ENCODE measurements around the gene PLCB4. TPM values are rescaled to one million over a fixed set of nuclear protein-coding genes. Genes with fewer than 3 reads are reported as not detected.

PLCB4 gene
- total RNA-seq, 1 experiment from 2014 or later: 12.9 TPM

DNA sequence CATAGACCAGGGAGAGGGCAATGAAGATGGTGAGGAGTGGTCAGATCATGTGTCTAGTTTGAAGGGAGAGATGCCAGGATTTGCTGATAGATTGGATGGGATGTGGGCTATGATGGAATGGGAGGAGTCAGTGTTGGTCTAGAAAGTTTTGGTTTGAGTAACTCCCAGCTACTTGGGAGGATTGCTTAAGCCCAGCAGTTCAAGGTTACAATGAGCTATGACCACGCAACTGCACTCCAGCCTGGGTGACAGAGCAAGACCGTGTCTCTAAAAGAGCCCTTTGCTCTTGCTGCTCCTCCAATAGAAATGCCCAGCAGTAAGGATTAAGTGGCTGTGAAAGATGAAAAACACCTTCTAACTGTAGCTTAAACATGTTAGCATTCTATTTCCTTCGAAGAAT lies 427.3 kb downstream of the PLCB4 start:
- DNase-seq: no peak
- no peak overlapping the region for H3K4me3 Mint-ChIP-seq (ENCODE audit: low read depth, unreplicated experiment)
- BruUV-seq (replicated peaks): no TSS peak
- no peaks in the 10 kb centered on the region for H3K27me3 Mint-ChIP-seq (ENCODE audit: unreplicated experiment)
- no peaks in the 10 kb centered on the region for H3K36me3 Mint-ChIP-seq (ENCODE audit: insufficient read depth, unreplicated experiment)
- no peak overlapping the region for H3K27ac Mint-ChIP-seq (ENCODE audit: unreplicated experiment)
- TF ChIP-seq CTCF (IDR thresholded peaks at IDR 0.05; ENCODE audit: unreplicated experiment): no peak
- peaks cover 3% of the 10 kb centered on the region for H3K9me3 Mint-ChIP-seq (ENCODE audit: low read depth, unreplicated experiment)
- intact Hi-C loops (cut with micrococcal nuclease; ENCODE audit: unreplicated experiment): no loop called here
- CTCF ChIA-PET: no interaction called here
- no peaks in the 10 kb centered on the region for H3K4me1 Mint-ChIP-seq (ENCODE audit: low read depth, unreplicated experiment)

DNA sequence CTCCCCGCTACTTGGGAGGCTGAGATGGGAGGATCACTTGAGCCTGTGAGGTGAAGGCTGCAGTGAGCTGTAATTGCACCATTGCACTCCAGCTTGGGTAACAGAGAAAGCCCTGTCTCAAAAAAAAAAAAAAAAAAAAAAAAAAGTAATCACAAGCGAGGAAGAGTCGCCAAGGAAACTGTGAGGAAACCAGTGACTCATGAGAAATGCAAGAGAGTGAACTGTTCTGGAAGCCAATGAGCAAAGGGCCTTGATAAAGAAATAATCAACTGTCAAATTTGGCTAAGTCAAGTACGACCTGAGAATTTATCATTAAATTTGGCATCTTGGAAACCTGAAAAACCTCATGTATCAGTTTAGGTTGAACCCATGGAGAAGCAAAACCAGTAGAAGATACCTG lies 429.4 kb downstream of the PLCB4 start:
- CTCF ChIA-PET: no interaction called here
- TF ChIP-seq CTCF (IDR thresholded peaks at IDR 0.05; ENCODE audit: unreplicated experiment): no peak
- intact Hi-C loops (cut with micrococcal nuclease; ENCODE audit: unreplicated experiment): no loop called here
- Mint-ChIP-seq H3K4me1 (ENCODE audit: low read depth, unreplicated experiment) (no peaks in the 10 kb centered on the region), H3K36me3 (ENCODE audit: insufficient read depth, unreplicated experiment) (no peaks in the 10 kb centered on the region), H3K4me3 (ENCODE audit: low read depth, unreplicated experiment) (no peak overlapping the region), H3K27me3 (ENCODE audit: unreplicated experiment) (no peaks in the 10 kb centered on the region), H3K27ac (ENCODE audit: unreplicated experiment) (no peak overlapping the region), H3K9me3 (ENCODE audit: low read depth, unreplicated experiment) (no peaks in the 10 kb centered on the region)
- no TSS peak for BruUV-seq (replicated peaks)
- no peak for DNase-seq

DNA sequence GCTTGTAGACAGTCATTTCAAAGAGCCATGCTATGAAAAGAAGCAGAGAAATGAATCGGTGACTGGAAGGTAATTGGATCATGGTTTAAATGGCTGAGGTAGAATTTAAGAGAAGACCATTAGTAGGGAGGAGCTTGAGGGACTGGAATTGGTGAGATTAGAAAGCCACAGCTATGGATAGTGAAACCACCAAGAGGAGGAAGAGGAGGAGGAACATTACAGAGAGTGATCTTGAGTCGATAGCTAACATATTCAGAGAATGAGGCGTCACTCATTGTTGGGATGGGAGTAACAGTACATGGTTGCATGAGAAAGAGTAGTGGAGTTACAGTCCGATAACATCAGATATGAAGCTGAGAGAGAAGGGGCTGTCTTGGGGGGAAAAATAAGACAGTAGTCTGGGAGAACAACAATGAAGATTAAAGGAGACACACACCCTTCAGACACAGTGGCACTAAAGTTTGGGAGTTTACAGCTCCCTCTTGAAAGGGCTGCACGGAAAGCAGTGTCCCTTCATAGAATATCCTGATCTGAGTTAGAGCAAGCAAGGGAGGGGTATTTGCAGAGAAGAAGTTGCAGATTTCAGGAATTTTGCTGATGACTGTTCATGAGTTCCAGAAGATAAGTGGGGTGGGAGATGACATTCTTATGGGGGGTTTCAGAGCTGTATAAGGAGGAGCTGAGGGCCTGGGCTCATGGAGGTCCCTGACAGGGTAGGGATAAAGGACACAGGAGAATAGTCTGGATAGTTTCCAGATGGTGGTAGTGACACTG lies 430.4 kb downstream of the PLCB4 start:
- BruUV-seq (replicated peaks): no TSS peak
- Mint-ChIP-seq H3K27ac (ENCODE audit: unreplicated experiment) (no peak overlapping the region), H3K9me3 (ENCODE audit: low read depth, unreplicated experiment) (no peaks in the 10 kb centered on the region), H3K4me1 (ENCODE audit: low read depth, unreplicated experiment) (no peaks in the 10 kb centered on the region), H3K27me3 (ENCODE audit: unreplicated experiment) (no peaks in the 10 kb centered on the region), H3K4me3 (ENCODE audit: low read depth, unreplicated experiment) (no peak overlapping the region), H3K36me3 (ENCODE audit: insufficient read depth, unreplicated experiment) (no peaks in the 10 kb centered on the region)
- no peak for DNase-seq
- TF ChIP-seq CTCF (IDR thresholded peaks at IDR 0.05; ENCODE audit: unreplicated experiment): no peak
- intact Hi-C loops (cut with micrococcal nuclease; ENCODE audit: unreplicated experiment): no loop called here
- CTCF ChIA-PET: no interaction called here

GRCh38 chr20:9500121-9500520 lies 431.2 kb downstream of the PLCB4 start:
- Mint-ChIP-seq H3K4me3 (ENCODE audit: low read depth, unreplicated experiment) (no peak overlapping the region), H3K9me3 (ENCODE audit: low read depth, unreplicated experiment) (no peaks in the 10 kb centered on the region), H3K27me3 (ENCODE audit: unreplicated experiment) (no peaks in the 10 kb centered on the region), H3K36me3 (ENCODE audit: insufficient read depth, unreplicated experiment) (no peaks in the 10 kb centered on the region), H3K27ac (ENCODE audit: unreplicated experiment) (no peak overlapping the region), H3K4me1 (ENCODE audit: low read depth, unreplicated experiment) (no peaks in the 10 kb centered on the region)
- BruUV-seq (replicated peaks): no TSS peak
- no peak for DNase-seq
- CTCF ChIA-PET: no interaction called here
- no peak for TF ChIP-seq CTCF (IDR thresholded peaks at IDR 0.05; ENCODE audit: unreplicated experiment)
- intact Hi-C loops (cut with micrococcal nuclease; ENCODE audit: unreplicated experiment): no loop called here
